Thoracic aorta (tissue), 2 donors: ENCODE data around the gene OSBPL7. TPM values are rescaled to one million over a fixed set of nuclear protein-coding genes. Genes with fewer than 3 reads are reported as not detected.
"Not testable (repeated sequence)": the region's sequence is repeated elsewhere in the genome, so short reads cannot be mapped to it uniquely, and the experiment has no call there.

Experiments used
- ATAC-seq: fragments of 150-250 bp; one replicate; pipeline ENCODE4 v1.8.0; 2017; ENCODE audit warnings: low read depth; ENCODE audit not compliant: insufficient number of reproducible peaks, low FRiP score
- DNase-seq: peaks from one replicate; pipeline ENCODE4 v3.0.0-alpha.2; 2020; ENCODE audit warnings: low spot score
- H3K27ac ChIP-seq, 2 donors: fragments of 200-600 bp; sonication (generic); 1 replicate in 1 of 2; 2 replicates in 1 of 2; pipeline ENCODE4 v1.5.1; 2016; ENCODE audit warnings: mild to moderate bottlenecking in 2 of 2, moderate library complexity in 2 of 2
- H3K27me3 ChIP-seq: fragments of 200-600 bp; sonication (generic); replicated peaks from 2 replicates; pipeline ENCODE4 v1.6.0; 2016; ENCODE audit warnings: mild to moderate bottlenecking; ENCODE audit not compliant: insufficient read depth
- H3K36me3 ChIP-seq: fragments of 200-600 bp; sonication (generic); one replicate; pipeline ENCODE4 v1.5.1; 2016
- H3K4me1 ChIP-seq, 2 donors: fragments of 200-600 bp; sonication (generic); 1 replicate in 1 of 2; 2 replicates in 1 of 2; pipeline versions ENCODE4 v1.5.1 to v1.6.0; 2016; ENCODE audit warnings: low read depth in 2 of 2, mild to moderate bottlenecking in 1 of 2; ENCODE audit not compliant: control insufficient read depth in 1 of 2
- H3K4me3 ChIP-seq: fragments of 200-600 bp; sonication (generic); 2 replicates; pipeline ENCODE4 v1.5.1; 2016; ENCODE audit warnings: mild to moderate bottlenecking
- H3K9me3 ChIP-seq: fragments of 200-600 bp; sonication (generic); 2 replicates; pipeline ENCODE4 v1.5.1; 2016
- total RNA-seq, 2 donors: library from RNA; depleted of rRNA; stranded (reverse); fragments of >200 nt; gene quantifications; one replicate each; pipeline versions ENCODE4 v1.1.0 to v1.2.3, GENCODE V29; 2016
- TF ChIP-seq, protein P1 (sequence below): fragments of 200-600 bp; sonication (generic); IDR thresholded peaks from one replicate; pipeline ENCODE4 v1.5.1; 2019; ENCODE audit warnings: antibody characterized with exemption

Gene OSBPL7
- total RNA-seq, 2 donors from 2014 or later, result 15.5 to 20.0 TPM

DNA sequence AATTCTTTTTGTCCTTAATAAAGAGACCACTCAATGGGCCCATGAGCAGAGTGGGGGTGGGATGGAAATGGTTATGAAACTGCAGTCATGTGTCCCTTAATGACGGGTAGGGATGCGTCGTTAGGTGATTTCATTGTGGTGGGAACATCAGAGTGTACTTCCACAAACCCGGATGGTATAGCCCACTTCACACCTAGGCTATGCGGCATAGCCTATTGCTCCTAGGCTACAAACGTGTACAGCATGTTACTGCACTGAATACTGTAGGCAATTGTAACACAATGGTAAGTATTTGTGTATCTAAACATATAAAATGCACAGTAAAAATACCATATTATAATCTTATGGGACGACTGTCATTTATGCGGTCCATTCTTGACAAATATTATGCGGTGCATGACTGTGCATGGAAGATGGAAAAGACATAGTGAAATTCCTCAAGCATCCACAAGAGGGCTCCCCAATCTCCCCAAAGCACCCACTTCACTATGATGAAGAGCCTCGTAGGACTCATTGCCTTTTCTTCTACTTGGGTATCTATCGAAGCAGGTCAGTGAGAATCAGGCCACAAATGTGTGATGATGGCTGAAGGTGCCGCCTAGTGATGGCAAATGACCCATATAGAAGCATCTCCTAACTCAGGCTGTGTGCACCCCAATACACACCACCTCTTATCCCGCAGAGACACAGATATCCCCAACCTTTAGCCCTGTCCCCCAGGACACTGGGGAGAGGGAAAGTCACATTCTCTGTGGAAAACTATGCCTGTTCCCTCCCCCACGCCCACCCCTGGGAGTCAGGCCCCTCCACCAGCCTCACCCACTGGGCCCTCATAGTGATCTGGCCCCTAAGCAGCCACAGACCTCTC lies 45.0 kb downstream of the OSBPL7 start:
- no peaks in the 10 kb centered on the region for H3K27me3 ChIP-seq
- no peaks in the 10 kb centered on the region for H3K9me3 ChIP-seq
- no peaks in the 10 kb centered on the region for H3K36me3 ChIP-seq
- no peaks in the 10 kb centered on the region for H3K4me1 ChIP-seq
- ATAC-seq (no peak), DNase-seq (no peak)
- no peak overlapping the region for H3K27ac ChIP-seq
- H3K4me3 ChIP-seq, result no peak overlapping the region
- TF ChIP-seq, protein P1, sequence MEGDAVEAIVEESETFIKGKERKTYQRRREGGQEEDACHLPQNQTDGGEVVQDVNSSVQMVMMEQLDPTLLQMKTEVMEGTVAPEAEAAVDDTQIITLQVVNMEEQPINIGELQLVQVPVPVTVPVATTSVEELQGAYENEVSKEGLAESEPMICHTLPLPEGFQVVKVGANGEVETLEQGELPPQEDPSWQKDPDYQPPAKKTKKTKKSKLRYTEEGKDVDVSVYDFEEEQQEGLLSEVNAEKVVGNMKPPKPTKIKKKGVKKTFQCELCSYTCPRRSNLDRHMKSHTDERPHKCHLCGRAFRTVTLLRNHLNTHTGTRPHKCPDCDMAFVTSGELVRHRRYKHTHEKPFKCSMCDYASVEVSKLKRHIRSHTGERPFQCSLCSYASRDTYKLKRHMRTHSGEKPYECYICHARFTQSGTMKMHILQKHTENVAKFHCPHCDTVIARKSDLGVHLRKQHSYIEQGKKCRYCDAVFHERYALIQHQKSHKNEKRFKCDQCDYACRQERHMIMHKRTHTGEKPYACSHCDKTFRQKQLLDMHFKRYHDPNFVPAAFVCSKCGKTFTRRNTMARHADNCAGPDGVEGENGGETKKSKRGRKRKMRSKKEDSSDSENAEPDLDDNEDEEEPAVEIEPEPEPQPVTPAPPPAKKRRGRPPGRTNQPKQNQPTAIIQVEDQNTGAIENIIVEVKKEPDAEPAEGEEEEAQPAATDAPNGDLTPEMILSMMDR, result peak; percentile 55

DNA sequence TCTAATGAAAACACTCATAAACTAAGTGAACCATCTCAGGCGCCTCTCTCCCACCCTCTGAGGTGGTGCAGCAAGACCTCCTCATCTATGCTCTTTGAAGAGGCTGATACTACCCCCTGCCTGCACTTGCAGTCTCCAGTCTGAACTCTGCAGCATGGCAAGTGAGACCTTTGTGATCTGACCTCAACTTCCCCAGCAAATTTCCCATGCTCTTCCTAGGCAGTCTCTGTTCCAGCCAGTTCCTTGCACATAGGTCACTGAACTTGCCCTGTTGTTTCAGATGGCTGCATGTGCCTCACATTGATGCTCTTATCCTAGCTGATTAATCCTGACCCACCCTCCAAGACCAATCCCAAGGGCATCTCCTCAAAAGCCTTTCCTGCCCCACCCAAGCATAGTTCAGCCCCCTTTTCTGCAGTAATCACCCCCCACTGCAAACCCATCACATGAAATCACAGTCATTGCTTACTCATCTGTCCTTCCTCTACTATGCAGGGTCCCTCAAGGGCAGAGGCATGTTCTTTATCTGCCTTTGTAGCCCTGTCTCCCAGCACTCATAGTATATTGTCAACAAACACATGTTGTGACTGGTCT lies 46.5 kb downstream of the OSBPL7 start:
- no peak for ATAC-seq
- no peaks in the 10 kb centered on the region for H3K27me3 ChIP-seq

DNA sequence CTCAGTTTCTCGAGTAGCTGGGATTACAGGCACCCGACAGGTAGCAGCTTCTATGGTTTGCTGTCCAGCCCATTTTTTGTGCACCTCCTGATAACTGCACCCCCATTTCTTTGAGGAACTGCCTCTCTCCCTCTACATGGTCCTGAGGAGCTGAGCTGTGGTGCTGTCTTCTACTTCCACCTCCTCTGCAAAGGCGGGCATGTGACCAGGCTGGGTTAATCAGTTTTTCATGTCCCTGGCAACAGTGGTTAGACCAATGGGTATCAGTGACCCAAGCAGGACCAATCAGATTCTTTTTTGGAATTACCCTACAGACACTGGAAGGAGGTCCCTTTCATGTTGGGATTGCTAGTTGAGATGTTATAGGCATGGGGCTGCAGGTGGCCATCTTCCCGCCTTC lies 47.3 kb downstream of the OSBPL7 start:
- TF ChIP-seq, protein P1, result no peak
- H3K4me3 ChIP-seq, result no peak overlapping the region
- no peak overlapping the region for H3K27ac ChIP-seq
- H3K27me3 ChIP-seq, result no peaks in the 10 kb centered on the region
- no peak for DNase-seq
- no peaks in the 10 kb centered on the region for H3K9me3 ChIP-seq
- H3K36me3 ChIP-seq, result no peaks in the 10 kb centered on the region
- H3K4me1 ChIP-seq, result no peaks in the 10 kb centered on the region
- ATAC-seq, result no peak

More for the DNA sequence above, 46.5 kb downstream of the OSBPL7 start:
- TF ChIP-seq, protein P1, result no peak
- H3K9me3 ChIP-seq, result no peaks in the 10 kb centered on the region
- no peak overlapping the region for H3K27ac ChIP-seq
- no peaks in the 10 kb centered on the region for H3K4me1 ChIP-seq
- no peaks in the 10 kb centered on the region for H3K36me3 ChIP-seq
- DNase-seq, result no peak
- H3K4me3 ChIP-seq, result no peak overlapping the region

DNA sequence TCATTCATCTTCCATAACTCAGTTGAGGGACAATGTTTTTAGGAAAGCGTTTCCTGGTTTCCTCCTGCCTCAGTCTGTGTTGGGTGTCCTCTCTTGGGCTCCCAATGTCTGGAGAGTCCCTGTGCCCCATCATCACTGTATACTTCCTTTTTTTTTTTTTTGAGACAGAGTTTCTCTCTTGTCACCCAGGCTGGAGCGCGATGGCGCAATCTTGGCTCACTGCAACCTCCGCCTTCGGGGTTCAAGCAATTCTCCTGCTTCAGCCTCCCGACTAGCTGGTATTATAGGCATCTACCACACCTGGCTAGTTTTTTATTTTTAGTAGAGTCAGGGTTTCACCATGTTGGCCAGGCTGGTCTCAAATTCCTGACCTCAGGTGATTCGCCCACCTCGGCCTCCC lies 47.9 kb downstream of the OSBPL7 start:
- H3K27ac ChIP-seq, H3K4me1 ChIP-seq, H3K4me3 ChIP-seq, DNase-seq, H3K36me3 ChIP-seq, H3K27me3 ChIP-seq, ATAC-seq, H3K9me3 ChIP-seq: not testable (repeated sequence)

DNA sequence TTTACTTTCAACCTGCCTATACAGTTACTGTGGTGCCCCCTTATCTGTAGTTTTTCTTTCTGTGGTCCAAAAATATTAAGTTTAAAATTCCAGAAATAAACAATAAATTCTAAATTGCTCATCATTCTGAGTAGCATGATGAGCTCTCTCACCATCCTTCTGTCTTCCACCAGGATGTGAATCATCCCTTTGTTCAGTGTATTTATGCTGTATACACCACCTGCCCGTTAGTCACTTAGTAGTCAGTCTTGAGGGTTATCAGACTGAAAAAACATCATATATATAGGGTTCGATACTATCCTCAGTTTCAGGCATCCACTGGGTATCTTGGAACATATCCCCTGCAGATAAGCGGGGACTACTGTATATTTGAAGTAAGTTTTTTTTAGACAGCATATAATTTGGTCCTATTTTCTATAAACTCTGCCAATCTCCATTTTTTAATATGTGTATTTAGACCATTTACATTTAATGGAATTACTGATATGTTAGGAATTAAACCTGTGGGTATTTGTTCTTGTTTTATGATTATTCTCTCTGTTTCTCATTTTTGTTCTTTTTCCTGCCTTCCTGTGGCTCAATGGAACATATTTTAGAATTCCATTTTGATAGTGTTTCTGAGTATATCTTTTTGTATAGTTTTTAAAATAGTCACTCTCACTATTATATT lies 57.5 kb downstream of the OSBPL7 start:
- Histone ChIP-seq H3K4me3 (no peak overlapping the region), H3K36me3 (no peaks in the 10 kb centered on the region), H3K9me3 (peaks cover 20% of the 10 kb centered on the region), H3K4me1 (no peaks in the 10 kb centered on the region), H3K27ac (no peak overlapping the region), H3K27me3 (peaks cover 4% of the 10 kb centered on the region)
- ATAC-seq (no peak), DNase-seq (no peak)
- TF ChIP-seq, protein P1, result no peak
